ENCODE results near the gene EXOC6. TPM values are rescaled to one million over a fixed set of nuclear protein-coding genes. Genes with fewer than 3 reads are reported as not detected.
"Not testable (repeated sequence)": the region's sequence is repeated elsewhere in the genome, so short reads cannot be mapped to it uniquely, and the experiment has no call there.

The EXOC6 gene
- polyA plus RNA-seq, 5 donors, result 17.0 to 23.1 (median 22.3) TPM

- no peak for DNase-seq
These were observed 231.5 kb downstream of the EXOC6 start for GRCh38 chr10:93079663-93080349.

GRCh38 chr10:93080350-93081046 is 232.2 kb downstream of the EXOC6 start:
- no peak for DNase-seq

GRCh38 chr10:93081318-93081717 is 233.0 kb downstream of the EXOC6 start:
- no peak for DNase-seq

GRCh38 chr10:93081834-93082233 is 233.5 kb downstream of the EXOC6 start:
- no peak for DNase-seq

- DNase-seq, result no peak
These were observed 235.6 kb downstream of the EXOC6 start for GRCh38 chr10:93083743-93084539.

- DNase-seq, result no peak
These were observed 237.0 kb downstream of the EXOC6 start for GRCh38 chr10:93085272-93085859.

GRCh38 chr10:93086289-93086688 is 238.0 kb downstream of the EXOC6 start:
- no peak for DNase-seq

GRCh38 chr10:93087846-93088245 is 239.5 kb downstream of the EXOC6 start:
- no peak for DNase-seq

GRCh38 chr10:93088466-93088865 is 240.1 kb downstream of the EXOC6 start:
- DNase-seq, result no peak

GRCh38 chr10:93090619-93091018 is 242.3 kb downstream of the EXOC6 start:
- DNase-seq, result no peak

- no peak for DNase-seq
These were observed 243.6 kb downstream of the EXOC6 start for GRCh38 chr10:93091960-93092359.

GRCh38 chr10:93095225-93095624 is 246.9 kb downstream of the EXOC6 start:
- no peak for DNase-seq

- DNase-seq, result no peak
These were observed 248.6 kb downstream of the EXOC6 start for GRCh38 chr10:93096901-93097300.

GRCh38 chr10:93097386-93097785 is 249.1 kb downstream of the EXOC6 start:
- DNase-seq, result no peak

GRCh38 chr10:93098816-93099215 is 250.5 kb downstream of the EXOC6 start:
- DNase-seq, result no peak

- DNase-seq, result no peak
These were observed 251.3 kb downstream of the EXOC6 start for GRCh38 chr10:93099670-93100069.

GRCh38 chr10:93101148-93101547 is 252.8 kb downstream of the EXOC6 start:
- DNase-seq, result not testable (repeated sequence)

GRCh38 chr10:93103953-93104352 is 255.6 kb downstream of the EXOC6 start:
- no peak for DNase-seq

GRCh38 chr10:93106631-93107072 is 258.3 kb downstream of the EXOC6 start:
- no peak for DNase-seq

Measured in right lung (tissue), 5 donors.